ENCODE results near the gene NELFE.

- TF ChIP-seq, protein P1, sequence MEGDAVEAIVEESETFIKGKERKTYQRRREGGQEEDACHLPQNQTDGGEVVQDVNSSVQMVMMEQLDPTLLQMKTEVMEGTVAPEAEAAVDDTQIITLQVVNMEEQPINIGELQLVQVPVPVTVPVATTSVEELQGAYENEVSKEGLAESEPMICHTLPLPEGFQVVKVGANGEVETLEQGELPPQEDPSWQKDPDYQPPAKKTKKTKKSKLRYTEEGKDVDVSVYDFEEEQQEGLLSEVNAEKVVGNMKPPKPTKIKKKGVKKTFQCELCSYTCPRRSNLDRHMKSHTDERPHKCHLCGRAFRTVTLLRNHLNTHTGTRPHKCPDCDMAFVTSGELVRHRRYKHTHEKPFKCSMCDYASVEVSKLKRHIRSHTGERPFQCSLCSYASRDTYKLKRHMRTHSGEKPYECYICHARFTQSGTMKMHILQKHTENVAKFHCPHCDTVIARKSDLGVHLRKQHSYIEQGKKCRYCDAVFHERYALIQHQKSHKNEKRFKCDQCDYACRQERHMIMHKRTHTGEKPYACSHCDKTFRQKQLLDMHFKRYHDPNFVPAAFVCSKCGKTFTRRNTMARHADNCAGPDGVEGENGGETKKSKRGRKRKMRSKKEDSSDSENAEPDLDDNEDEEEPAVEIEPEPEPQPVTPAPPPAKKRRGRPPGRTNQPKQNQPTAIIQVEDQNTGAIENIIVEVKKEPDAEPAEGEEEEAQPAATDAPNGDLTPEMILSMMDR (optimal IDR thresholded peaks at IDR 0.05 in 1 of 3, IDR thresholded peaks at IDR 0.05 in 1 of 3, conservative IDR thresholded peaks at IDR 0.05 in 1 of 3; ENCODE audit: extremely low read depth in 1 of 3, insufficient read depth in 2 of 3, low read length in 3 of 3) = no peak
- TF ChIP-seq EZH2 (IDR thresholded peaks at IDR 0.05; ENCODE audit: low read length) = no peak
Observed at GRCh38 chr6:31965700-31966099, 6.9 kb upstream of the NELFE start.

Data from keratinocyte (primary cell).